Stimulated activated CD4-positive, alpha-beta T cell treated with anti-CD3 and anti-CD28 coated beads, Interleukin-15, amount 100 ng/mL, for 24 hours (primary cell): ENCODE measurements around the gene ZNF716.
"Not testable (repeated sequence)": the region's sequence is repeated elsewhere in the genome, so short reads cannot be mapped to it uniquely, and the experiment has no call there.

ENCODE experiments used
- DNase-seq: peaks from one replicate; pipeline ENCODE4 v3.0.0-alpha.2; 2020

The ZNF716 gene

DNA sequence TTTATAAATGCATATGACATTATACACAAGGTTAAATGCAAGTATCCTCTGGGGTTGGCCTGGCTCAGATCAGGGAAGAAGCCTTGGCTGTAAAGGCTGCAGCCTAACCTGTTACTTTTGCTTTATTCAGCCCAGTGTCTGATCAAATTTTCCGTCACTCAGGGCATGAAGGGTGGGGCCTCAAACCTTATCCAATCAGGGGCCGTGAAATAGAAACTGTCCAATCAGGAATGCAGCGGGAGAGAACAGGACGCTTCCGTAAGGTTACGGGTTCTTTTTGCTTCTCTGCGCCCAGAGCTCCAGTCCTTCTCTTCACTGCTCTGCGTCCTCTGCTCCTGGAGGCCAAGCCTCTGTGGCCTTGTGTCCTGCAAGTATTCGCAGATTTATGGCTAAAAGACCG lies at the start of gene ZNF716:
Gene ZNF716, plus strand, starts transcription at position 274 of the 400 bp plus-strand sequence. Its CDS starts 112 bp downstream, at position 386.
- no peak for DNase-seq

DNA sequence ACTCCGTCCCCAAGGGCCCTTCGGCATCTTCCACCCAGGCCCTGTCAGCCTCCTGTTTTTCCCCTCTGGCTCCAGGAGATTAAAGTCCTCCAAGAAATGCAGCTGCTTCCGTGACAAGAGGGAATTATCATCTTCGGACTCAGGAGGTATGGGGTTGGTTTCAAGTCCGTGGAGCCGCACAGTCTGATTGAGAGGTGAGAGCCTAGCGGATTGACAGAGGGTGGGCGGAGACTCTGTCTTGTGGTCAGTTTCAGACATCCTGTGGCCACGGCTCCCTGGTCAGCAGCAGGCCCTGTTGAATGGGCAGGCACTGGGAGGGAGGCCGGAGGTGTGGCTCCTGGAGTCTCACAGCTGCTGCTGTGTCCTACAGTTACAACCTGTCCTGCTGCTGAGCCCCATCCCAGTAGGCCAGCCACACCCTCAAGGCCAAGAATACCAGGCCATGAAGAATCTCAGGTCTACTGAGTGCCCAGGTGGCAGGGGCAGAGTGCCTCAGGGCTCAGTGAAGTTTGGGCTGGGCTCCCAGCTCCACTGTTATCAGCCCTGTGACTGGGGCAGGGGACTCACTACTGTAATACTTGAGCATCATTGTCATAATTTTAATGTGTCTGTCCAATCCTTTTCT lies 49.3 kb upstream of the ZNF716 start:
- no peak for DNase-seq

DNA sequence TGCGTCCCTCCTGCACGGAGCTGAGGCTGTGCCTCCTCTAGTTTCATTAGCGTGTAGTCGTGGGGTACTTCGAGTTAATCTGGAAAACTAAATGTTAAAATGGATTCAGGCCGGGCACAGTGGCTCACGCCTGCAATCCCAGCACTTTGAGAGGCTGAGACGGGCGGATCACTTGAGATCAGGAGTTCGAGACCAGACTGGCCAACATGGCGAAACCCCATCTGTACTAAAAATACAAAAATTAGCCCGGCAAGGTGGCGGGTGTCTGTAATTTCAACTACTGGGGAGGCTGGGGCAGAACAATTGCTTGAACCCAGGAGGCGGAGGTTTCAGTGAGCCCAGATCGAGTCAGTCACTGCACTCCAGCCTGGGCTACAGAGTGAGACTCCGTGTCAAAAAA lies 46.9 kb upstream of the ZNF716 start:
- DNase-seq, result not testable (repeated sequence)

DNA sequence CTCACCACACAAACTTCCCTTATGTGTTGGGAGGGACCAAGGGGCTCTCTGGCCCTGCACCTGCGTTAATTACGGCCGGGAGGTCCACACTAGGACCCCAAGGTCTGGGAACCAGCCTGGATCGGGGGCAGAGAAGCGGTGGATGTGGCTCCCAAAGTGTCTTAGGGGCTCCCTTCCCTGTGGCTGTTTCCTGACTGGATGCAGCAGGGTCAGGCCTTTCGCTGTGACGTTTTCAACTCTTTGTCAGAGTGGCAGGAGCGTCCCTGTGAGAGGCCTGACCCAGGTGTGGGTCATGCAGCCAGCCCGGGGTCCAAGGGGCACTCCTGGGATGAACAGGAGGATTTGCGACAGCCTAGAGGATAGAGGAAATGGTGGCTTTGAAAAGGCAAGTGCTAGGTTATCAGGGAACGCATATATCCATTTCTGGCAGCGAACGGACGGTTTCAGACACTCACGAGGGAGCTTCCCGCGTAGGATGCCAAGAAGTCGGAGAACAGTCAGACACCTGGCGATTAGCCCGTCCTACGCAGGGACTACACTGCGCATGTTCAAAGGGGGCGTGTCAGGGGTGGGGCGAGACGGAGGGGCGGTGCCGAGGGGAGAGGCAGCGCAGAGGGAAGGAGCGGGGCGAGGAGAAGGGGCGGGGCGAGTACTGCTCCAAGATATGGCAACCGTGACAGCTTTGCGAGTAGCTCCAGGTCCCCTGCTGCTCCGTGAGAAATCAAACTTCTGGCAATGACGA lies 46.2 kb upstream of the ZNF716 start:
- DNase-seq, result no peak

DNA sequence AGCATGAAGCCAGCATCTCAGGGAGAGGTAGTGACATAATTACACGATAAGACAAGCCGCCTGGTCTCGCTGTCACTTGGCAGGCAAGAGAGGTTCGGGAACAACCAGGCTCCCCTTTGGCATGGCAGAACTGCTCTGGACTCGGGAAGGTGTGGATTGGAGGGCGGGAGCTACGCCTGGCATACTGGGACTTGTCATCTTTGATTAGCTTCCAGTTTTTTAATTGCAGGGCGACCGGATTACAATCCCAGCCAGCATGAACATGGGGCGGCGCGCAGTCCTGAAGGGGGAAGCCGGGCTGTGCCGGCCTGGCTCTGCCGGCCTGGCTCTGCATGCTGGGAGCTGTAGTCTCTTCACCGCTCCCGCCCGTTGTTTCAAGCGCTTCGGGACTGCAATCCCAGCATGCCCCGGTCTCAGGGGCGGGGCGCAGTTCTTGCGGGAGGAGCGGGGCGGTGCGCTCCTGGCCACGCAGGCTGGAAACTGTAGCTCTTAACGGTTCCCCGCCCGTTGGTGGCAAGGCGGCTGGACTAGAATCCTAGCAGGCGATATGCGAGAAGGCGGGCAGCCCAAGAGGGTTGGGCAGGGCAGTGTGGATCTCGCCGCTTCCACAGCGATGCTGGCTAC lies 45.5 kb upstream of the ZNF716 start:
- DNase-seq, result no peak

DNA sequence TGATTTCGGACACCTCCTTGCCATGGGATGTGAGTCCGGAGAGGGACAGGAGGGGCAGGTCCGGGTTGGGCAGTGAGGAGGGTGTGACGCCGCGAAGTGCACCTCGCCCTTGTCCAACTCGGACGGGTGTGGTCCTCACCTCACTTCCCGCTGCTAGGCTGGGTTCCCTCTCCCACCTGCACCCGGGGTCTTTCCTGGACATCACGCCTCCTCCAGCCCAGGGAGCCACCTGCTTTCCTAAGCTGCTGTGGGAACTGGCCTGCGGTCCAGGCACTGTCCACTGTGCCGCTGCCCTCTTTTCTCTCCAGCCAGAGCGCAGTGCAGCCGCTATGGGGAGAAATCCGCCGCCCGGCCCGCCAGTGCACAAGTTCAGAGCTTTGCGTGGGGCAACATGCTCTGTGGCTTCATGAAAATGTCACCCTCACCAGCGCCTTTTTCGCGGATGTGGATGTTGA lies 45.0 kb upstream of the ZNF716 start:
- no peak for DNase-seq

DNA sequence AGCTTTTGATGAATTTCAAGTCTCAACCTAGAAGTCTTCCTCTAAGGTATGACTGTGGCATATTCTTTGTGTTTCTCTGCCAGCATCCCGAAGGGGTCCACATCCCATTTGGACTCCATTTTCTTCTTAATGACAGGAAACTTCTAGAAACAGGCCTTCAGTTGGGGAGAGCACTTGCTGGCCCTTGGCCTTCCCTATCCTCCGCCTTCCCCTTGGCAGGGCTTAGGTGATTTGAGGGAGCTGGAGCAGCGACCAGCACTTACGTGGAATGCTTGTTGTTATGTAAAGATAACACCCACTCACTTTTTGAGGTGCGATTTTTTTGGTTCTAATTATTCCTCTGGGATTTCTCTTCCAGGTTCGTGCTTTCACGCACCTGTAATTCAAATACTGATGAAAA lies 42.9 kb upstream of the ZNF716 start:
- DNase-seq, result no peak

DNA sequence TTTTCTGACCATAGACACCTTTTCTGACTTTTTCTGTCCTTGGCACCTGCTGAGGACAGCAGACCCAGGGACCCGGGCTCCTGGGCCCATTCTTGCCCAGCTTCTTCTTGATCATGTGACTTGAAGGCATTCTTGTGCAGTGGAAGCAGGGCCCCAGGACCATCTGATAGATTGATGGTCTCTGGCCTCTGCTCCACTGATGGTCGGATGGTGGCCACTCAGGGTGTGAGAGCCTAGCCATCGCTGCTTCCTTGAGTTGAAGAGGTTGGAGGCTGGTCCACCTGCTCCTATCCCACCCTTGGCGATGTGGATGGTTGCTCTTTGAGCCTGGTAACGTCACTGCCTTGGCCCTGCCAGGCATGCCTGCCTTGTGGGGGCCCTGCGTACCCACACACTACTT lies 37.8 kb upstream of the ZNF716 start:
- no peak for DNase-seq

DNA sequence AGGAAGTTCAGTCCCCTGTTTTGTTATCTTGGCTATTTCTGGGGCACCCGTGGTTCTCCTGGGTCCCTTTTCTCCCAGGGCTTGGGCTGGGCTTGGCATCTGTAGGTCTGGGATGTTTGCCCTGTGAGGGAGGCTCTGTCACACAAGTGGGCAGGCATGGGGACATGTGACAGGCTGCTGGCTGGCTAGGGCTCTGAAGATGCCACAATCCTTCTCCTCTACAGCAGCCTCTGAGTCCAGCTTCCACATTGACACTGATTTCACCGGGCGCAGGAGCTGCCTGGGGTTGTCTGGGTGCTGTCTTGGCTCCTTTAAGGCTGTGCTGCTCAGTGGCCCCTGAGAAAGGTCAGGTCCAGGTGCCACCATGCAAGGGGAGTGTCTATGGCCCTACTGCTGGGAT lies 37.4 kb upstream of the ZNF716 start:
- DNase-seq, result no peak

DNA sequence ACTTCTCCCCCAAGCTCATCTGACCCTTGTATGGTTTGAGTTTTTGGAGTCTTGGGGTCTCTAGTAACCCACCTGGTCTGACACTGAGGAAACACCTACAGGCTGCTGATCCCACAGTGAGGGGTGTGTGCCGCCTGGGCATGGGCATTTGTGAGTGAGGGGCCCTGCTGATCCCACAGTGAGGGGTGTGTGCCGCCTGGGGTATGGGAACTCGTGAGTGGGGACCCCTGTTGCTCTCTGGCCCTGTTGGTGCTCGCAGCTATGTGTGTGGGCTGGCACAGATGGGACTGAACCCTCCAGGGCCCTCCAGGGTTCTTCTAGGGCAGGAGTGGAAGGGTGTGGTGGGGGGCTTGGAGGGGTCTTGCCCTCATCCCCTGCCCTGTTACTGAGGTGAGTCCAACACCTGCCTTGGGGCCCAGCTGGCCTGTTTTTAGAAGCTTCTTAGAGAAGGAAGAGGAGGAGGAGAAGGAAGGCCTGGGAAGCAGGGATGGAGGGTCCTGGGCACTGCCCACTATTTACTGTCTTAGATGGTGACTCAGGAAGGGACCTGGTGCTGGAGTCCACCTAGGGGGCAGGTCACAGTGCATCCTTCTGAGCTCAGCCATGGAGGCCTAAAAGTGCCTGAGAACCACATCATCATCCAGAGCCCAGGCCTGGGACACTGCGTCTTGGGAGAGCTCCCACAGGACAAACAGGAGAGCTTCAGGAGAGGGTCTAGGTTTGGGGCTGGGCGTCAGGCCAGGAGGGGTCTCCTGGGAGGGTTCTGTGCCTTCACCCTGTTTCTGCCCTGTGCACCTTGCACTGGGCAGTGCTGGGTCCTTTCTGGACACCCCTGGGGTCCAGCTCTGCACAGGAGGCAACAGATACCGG lies 36.2 kb upstream of the ZNF716 start:
- no peak for DNase-seq

DNA sequence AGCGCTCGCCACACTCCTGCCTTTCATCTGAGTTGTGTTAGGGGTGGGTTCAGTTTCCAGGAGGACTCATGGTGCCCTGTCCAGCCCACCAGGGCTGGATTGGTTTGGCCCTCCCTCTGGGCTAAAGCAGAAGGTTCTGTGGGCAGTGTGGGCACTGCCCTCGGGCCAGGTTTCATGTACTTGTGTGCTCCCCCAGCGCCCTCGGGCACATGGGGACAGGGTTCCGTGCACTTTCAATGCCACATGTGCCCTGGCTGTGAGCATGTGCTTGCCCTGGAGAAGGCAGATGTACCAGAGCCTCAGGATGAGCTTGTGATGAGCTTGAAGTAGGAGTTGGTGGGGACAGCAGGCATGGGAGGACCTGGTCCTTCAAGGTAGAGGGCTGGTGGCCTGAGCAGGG lies 35.6 kb upstream of the ZNF716 start:
- no peak for DNase-seq

DNA sequence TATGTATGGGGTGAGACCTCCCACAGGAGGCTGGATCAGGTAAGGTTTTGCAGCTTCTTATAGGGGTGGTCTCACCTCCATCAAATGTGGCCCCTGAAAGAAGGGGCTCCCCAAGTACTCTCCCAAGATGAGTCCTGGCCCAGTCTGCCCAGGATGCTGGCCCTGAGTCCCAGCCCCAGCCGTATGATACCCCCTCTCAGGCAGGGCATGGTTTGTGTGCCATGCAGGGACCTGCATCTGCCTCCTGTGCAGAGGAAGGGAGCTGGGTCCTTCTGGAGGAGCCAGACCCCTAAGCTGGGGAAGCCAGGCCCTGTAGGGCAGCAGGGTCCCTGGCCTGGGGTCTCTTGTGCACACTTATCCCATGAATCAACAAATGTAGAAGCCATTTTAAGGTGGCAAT lies 35.1 kb upstream of the ZNF716 start:
- no peak for DNase-seq

DNA sequence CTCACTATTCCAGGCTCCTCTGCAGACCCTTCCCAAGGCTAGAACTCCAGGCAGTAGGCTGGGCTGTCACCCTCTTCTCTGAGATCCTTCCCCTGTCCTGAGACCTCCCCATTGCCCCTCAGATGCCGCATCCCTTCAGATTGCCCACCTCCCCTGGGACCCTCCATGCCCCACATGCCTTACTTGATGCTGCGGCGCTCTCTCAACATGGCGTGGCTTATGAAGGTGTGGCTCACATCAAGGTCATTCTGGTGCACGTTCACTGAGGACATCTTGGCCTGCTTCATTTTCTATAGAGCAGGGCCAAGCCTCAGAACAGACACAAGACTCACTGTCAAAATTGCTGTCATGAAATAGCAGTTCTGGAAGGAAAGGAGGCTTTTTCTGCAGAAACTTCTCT lies 34.7 kb upstream of the ZNF716 start:
- no peak for DNase-seq

DNA sequence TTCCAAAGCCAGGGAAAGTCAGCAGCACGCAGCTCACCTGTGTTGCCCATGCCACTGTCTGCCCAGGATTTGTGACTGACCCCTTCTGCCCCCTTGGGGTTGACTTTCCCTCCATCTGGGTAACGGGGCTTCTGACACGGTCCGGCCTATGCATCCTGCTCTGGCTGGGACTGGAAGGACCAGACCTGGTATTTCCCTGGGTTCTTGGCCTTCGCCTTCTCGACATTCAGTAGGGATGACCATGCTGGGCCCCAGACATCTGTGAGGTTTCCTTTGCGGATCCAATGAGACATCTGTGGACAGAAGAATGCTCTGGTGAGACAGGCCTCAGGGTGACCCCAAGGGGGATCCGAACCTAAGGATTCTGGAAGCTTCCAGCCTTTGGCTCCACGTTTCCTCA lies 34.2 kb upstream of the ZNF716 start:
- no peak for DNase-seq

DNA sequence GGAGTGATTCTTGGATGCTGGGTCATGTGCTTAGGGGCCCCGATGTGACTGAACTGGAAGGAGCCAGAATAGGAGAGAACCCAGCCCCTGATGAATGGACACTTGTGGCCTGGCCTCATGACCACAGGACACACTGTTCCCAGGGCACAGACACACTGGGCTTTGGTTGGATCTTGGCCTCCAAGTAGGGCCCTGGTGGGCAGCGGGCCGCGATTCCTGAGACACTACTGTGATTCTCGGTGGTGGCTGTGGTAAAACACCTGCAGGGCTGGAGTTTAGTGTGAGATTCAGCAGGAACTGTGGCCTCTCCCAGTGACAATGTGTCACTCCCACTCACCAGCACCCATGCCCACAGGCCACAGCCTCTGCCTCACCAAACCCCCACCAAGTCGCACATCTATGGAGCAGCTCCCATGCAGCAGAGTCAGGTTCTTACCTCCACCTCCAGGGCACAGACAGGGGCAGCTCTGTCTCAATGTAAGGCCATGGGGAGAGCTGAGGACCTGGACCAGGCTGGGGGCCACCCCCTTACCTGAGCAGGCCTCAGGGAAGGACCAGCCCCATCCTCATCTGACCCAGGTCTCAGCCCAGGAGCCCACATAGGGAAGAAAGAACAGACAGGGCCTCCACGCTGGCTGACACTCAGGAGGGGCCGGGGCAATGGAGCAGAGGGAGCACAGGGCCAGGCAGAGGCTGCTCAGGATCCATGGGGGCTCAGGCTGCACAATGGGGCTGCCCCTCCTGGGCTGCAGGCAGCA lies 33.2 kb upstream of the ZNF716 start:
- DNase-seq, result no peak

DNA sequence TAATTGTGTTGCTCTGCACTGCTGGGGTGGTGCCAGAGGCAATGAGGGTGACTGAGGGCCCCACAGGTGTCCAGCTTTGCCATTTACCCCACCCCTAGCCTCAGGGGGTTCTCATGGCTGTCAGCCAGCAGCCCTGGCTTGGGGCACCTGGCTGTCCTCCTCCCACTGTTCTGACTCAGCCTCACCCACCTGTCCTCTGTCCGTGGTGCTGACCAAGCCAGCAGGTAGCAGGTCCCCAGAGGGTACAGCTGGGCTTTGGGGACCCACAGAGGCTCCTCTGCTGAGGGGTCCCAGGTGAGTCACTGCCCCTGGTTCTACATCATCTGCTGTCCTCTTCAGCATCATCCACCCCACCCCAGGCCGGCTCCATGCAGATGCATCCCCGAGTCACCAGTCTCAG lies 32.2 kb upstream of the ZNF716 start:
- DNase-seq, result no peak

DNA sequence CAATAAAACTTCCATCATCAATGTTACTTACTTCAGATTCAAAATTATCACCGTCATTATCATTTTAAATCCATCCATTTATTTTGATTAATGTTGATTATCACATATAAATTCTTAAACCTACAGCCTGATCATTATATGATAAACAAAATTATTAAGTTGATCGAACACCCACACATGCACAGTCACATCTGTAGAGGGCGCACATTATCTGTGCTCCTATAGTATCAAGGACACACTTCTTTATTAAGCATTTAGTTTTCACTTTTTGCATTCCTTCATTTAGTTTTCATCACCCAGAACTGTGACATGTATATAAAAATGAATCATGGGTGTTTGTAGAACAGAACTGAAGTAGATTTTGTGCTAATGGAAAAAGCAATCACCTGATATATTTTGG lies 26.2 kb upstream of the ZNF716 start:
- no peak for DNase-seq

DNA sequence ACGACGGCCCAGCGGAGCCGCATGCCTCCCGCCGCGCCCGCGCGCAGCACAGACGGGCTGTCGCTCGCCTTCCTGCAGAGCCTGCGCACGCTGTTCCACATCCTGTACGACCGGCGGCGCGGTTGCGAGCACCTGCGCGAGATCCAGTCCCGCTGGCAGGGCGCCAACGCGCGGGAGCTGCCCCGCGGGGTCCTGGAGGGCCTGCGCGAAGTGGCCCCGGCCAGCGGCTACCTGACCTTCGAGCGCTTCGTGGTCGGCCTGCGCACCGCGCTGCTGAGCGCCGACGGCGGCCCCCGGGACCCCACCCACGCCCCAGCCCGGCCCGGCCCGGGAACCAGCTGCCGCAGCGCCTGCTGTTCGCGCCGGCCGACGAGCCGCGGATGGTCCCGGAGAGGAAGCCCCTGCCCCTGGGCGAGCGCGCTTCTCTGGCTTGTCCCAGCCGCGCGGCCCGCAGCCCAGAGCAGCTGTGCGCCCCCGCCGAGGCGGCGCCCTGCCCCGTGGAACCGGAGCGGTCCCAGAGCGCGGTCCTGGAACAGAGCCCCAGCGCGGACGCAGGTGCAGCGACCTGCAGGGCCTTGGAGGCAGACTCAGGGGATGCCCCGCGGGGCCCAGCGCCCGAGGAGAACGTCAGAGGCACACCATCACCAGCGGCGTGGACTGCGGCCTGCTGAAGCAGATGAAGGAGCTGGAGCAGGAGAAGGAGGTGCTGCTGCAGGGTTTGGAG lies 25.3 kb upstream of the ZNF716 start:
- no peak for DNase-seq

DNA sequence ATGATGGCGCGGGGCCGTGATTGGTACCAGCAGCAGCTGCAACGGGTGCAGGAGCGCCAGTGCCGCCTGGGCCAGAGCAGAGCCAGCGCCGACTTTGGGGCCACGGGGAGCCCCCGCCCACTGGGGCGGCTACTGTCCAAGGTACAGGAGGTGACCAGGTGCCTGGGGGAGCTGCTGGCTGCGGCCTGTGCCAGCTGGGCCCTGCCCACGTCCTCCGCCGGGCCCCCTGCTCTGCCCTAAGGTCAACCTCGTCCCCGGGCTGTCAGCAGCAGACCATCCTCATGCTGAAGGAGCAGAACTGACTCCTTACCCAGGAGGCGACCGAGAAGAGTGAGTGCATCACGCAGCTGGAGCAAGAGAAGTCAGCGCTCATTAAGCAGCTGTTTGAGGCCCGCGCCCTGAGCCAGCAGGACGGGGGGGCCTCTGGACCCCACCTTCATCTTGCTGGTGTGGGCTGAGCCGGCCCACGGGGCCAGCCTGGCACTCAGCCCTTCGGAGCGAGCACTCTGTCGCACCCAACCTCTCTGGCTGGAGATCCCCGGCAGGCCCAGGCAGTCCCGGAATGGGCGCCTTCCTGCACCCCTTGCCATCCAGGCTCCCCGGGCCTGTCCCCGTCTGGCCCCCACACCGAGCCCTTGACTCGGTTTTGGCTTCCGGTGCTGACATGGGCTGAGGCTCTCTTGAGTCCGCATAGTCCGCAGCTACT lies 24.6 kb upstream of the ZNF716 start:
- no peak for DNase-seq

DNA sequence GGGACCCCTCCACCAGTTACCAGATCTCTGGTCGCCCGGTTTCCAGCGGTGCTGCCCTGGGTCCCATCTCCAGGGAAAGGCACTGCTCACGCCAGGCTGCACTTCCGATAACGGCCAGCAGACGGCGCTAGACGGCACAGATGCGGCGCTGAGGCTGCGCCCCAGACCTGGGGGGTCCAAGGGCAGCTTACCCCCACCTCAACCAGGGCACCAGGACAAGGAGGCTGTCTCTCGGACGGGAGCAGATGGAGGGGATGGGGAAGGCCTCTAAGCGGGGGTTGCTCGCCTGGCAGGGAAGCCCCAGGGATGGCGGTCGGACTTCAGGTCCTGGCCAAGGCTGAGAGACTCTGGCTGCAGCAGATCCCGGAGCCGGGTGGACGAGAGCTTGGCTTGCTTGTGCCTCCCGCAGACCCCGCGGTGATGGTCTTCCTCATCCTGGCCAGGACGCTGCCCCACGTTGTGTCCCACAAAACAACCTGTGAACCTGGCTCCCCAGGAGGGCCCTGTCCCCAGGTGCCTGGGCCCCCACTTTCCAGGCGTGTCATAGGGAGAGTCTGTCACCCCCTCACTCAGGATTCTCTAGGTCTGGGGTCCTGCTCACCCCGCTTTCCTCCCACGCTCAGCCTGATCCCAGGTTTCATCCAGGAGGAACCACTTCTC lies 23.9 kb upstream of the ZNF716 start:
- DNase-seq, result no peak

DNA sequence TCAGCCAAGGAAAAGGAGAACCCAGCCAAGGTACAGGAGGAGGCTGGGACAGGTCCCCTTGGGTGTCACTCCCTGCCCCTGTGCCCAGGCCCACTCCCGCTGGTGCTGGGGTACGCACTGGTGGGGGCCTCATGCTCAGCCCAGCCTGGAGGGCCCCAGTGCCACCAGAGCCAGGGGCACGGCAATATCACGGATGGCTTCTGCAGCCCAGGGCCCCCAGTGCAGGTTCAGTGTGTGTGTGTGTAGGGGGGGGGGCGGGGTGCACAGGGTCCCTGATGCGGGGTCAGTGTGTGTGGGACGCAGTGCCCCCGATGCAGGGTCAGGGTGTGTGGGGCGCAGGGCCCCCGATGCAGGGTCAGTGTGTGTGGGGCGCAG lies 23.4 kb upstream of the ZNF716 start:
- DNase-seq, result no peak
